Amniotic stem cell (primary cell): ENCODE measurements around the gene UGT1A9.

Source experiments
- DNase-seq: peaks from one replicate; lab custom pipeline; 2025; lab: John Stamatoyannopoulos, UW

The UGT1A9 gene

DNA sequence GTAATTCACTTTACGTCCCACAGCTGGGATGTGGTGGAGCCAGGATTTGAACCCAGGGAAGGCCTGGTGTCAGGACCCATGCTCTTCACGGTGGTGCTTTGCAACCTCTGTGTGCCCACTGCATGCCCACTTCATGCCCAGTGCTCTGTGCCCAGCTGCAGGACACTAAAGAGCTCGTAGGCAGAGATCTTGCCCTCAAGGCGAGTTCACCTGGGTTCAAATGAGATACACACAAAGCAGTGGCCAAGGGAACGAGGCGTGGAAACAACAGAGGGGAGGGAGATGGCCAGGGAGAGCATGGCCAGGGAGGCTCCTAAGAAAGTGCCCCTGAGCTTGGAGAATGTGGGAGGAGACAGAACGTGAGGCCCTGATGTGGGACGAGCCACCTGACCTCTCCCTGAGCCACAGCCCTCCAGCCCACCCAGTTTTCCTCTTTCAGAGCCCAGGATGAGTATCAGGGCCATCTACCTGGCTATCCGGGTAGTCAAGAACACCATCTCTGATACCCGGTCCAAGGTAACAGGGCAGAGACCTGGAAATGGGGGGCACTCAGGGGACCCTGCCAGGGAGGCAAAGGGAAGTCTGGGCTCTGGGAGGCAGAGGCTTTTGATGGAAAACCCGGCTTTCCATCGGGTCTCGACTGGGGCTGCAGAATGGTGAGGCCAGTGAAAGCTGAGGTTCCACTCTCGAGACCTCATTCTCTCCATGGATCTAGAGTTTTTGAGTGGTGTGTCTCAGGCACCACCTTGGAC is 126.8 kb downstream of the UGT1A9 start:
- no peak for DNase-seq

DNA sequence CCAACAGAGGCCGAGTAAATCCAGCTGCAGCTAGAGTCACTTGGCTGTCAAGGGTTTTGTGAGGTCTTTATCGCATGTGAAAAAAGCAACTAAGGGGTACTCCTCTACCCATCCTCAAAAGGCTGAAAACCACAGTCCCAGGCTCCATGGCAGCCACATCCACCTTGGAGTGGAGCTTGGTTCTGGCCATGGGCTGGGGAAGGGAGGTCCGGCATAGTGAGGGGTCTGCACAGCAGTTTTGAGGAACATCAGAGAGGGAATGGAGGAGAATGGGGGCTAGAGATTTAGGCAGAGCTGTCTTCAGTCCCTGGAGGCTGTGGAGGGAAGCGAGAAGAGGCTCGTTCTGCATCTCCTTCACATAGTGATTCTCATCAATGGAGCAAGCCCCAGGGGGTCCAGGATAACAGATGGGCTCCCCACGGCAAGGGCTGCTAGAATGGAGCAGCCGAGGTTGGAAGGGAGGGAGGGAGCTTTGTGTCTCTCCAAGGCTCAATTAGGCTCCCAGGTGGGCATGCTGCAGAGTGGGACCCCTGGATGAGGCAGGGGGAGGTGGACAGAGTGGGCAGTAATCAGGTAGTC is 127.5 kb downstream of the UGT1A9 start:
- no peak for DNase-seq

DNA sequence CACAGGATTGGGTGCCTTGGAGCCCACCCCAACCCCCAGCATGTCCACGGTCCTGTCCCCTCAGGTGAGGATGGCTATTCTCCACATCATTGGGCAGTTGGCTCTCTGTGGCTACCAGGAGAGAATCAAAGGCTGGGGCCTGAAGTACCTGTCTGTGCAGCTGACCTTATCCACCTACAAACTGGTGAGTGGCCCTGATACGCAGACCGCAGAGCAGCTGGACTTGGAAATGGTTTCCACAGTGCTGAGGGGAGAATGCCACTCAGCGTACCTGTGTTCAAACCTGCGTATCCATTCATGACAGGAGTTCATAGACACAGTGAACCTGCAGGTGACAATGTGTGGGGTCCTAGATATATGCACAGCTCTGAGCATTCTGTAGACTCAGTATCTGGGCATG is 128.0 kb downstream of the UGT1A9 start:
- no peak for DNase-seq

DNA sequence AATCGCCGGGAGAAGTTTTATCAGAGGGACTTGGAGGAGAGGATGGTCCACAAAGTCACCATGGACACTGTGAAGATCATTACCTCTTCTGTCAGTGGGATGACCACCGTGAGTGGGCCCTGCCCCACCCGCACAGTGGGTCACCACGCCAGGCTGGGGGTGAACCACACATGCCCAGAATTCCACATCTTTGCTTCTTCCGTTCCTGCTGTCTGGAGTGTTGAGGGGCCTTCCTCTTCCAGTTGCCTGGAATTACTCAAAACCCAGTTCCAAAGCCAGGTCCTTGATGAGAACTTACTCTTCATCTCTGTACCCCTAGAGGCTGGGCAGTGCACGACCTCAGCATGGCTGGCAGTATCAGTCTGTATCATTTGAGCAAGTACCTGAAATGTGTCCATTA is 128.5 kb downstream of the UGT1A9 start:
- no peak for DNase-seq

DNA sequence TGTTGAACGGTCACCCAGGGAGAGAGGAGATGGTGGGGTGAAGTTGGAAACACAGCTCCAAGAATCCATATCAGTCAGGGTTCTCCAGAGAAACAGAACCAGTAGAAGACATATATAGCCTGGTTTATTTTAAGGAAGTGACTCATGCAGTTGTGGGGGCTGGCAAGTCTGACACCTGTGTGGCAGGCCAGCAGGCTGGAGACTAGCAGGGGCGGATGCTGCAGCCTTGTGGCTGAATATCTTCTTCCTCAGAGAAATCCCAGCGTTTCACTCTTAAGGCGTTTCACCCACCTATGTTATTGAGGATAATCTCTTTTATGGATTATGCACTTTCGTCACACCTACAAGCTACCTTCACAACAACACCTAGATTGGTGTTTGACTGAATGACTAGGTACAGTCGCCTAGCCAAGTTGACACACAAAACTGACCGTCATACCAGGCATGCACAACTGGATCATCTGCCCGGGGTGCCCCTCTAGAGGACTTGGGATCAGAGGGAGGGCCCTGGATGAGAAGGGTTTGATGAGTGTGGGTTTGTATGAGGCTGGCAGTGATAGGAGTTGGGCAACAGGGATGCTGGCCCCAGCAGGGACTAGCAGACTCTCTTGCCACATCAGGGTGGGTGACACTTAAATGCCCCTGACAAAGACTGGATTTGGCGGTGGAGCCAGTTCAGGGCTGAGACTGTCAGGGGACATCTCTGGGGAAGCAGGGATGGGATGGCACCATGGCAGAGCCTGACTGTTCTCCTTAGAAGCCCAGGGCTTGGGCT is 129.8 kb downstream of the UGT1A9 start:
- DNase-seq, result no peak

- no peak for DNase-seq
Observed at GRCh38 chr2:233802132-233802815, 130.6 kb downstream of the UGT1A9 start.

DNA sequence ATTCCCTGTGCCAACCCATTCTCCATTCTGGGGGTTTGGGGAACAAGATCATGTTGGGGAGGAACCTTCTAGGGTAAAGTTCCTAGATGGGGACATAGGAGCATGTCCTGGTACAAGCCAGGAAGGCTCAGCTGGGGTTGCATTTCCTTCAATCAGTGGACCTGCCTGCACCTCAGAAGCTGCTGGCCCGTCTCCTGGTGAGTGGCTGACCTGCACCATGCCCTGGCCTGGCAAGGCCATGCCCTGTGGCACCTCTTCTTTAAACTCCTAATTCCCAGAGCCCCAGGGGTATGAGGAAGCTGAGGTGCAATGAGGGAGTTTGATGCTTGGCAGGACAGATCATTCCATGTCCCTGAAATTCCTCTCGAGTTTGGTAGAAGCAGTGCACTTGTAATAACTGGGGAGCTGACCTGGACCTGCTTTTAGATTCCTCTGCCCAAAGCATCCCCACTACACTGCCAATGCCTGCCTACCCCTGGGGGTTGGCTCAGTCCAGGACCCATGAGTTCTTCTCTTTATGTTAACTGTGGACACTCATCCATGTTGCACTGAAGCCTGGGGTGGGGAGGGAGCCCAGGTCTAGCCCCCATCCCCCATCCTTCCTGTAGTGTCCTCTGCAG is 131.7 kb downstream of the UGT1A9 start:
- DNase-seq, result no peak

DNA sequence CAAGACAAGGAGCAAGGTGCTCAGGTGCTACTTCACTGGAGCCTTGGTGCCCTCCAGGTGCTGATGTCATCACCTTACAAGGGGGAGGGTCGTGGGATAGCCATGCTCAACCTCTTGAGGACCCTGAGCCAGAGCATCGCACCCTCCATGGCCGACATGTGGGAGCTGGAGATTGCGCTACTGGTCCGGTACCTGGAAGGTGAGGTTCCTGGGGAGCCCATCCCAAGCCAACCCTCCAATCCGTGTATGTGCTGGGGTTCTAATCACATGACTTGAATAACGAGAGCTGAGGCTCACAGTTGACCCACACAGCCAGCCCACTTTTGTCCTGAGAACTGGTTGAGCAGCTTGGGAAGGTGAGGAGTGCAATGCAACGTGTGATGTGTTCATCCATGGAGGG is 132.3 kb downstream of the UGT1A9 start:
- no peak for DNase-seq

GRCh38 chr2:233807215-233807865 is 135.6 kb downstream of the UGT1A9 start:
- DNase-seq, result no peak

- no peak for DNase-seq
Observed at GRCh38 chr2:233807966-233808935, 136.6 kb downstream of the UGT1A9 start.

DNA sequence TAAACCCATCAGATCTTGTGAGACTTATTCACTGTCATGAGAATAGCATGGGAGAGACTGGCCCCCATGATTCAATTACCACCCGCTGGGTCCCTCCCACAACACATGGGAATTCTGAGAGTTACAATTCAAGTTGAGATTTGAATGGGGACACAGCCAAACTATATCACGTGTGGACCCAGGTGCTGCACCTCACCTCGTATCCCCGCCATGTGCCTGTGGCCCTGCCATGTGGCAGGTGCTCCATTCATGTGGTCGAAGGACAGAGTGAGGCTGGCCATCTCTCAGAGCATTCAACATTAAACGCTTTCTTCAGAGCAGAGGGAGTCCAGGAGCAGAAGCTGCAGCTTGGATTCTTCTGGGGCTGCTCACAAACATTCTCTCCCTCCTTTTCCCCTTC is 138.7 kb downstream of the UGT1A9 start:
- no peak for DNase-seq

DNA sequence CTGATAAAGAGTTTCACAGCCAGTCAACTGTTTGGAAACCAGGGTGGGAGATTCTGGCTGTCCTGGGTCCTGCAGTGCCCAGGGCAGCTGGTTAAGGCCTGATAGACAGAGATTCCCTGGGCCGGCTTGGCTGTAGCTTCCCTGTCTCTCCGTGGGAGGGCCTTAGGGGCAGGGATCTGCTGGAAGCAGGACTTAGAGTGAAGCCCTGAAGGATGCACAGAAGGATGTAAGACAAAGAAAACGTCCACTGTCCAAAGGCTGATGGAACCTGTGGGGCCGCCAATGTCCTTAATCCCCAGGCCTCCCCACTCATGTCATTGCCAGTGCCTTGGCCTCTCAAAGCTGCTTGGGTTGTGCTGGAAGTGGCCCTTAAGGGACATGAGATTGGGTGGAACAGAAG is 139.4 kb downstream of the UGT1A9 start:
- DNase-seq, result no peak

DNA sequence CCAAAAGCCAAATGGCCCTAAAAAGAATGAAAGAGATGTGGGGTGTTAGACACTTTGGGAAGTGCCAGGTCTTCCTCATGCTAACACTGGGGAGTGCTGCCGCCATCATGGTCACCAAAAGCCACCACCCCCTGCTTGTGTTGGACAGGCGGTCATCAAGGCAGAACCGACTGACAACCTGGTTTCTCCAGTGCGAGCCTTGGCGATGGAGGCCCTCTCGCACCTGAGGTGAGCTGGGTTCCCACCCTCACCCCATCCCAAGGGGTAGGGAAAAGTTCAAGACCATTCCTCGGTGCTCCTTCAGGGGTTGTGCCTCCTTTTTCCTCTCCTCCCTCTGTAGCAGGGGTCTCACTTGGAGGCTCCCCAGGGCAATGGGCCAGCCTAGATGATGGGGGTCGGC is 140.0 kb downstream of the UGT1A9 start:
- DNase-seq, result no peak

DNA sequence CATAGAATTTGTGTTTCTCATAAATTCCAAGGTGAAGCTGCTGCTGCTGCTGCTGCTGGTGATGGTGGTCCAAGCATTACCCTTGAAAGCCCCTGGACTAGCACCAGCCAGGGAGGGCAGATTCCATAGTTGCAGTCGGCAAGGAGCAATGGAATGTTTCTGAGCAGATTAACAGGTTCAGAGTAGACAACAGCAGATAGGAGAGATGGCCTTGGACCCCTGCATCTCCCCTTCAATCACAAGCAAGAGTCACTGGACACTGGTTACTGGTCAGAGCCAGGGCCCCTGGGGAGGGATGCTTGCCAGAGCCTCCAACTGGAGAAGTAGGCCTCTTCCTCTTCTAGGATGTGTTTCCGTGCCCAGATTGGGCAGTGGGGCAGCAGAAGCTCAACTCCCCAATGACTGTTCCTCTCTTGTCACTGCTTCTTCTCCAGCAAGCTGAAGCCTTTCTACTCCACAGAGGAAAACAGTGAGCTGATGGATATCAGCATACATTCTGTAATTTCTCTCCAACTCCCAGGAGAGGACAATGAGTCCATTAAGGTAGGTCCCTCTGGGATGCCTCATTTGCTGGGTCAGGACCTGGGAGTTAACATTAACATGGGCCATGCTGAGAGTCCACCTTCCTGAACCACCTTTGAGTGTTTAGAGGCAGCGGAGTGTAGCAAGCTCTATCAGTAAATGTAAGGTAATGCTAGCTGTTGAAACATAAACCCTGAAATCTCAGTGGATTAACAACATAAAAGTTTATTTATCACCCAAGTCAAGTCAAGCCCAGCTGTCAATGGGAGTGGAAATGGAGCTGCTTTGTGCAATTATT is 141.7 kb downstream of the UGT1A9 start:
- DNase-seq, result no peak

DNA sequence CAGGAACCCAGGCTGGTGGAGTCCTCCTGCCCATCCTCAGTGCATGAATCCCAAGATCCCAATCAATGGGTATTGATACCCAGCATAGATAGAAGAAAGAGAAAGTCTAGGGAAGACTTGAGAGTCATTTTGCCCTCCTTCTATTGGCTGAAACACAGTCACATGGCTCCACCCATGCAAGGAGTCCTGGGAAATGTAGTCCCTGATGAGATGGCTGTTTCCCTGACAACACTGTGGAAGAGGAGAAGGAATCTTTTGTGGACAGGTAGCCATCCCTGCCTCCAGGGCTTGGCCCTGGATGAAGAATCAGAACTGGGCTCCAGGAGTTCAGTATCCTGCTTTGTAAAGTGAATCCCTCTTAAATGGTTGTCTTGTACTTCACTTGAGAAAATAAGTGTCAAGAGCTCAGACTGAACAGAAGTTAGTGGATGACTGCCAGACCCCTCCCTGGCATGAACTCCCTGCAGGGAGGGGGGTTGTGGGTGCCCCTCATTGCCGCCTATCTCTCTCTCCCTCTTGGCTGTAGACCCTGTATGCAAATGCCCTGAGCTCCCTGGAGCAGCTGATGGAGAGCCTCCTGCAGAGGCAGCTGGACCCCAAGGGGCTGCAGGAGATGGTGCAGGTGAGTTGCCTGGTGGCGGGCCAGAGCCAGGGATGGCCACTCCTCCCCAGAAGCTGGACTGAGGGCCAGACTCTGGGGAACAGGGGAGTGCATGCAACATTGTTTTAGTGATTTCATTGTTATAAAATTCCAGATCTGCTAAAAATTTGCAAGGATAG is 142.5 kb downstream of the UGT1A9 start:
- no peak for DNase-seq

DNA sequence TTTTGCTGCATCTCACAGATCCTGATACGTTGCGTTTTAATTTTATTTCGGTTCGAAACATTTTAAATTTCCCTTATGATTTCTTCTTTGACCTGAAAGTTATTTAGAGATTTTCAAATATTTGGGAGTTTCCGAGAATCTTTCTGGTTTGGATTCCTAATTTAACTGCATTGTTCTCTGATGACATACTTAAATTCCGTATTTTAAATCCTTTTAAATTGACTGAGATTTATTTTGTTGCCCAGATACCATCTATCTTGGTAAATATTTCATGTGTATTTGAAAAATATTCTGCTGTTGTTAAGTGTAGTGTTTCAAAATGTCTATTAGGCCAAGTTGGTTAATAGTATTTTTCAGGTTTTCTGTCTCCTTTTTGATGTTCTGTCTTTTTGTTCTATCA is 144.2 kb downstream of the UGT1A9 start:
- DNase-seq, result no peak

- no peak for DNase-seq
Observed at GRCh38 chr2:233816334-233816733, 144.6 kb downstream of the UGT1A9 start.

- DNase-seq, result no peak
Observed at GRCh38 chr2:233816771-233817170, 145.1 kb downstream of the UGT1A9 start.
